GM23338 (cell line): ENCODE measurements around the gene NINJ1. TPM values are rescaled to one million over a fixed set of nuclear protein-coding genes. Genes with fewer than 3 reads are reported as not detected.

ENCODE experiments used
- CTCF ChIP-seq, 2 experiments: fragments of 200-600 bp in 1 of 2; sonication (generic) in 1 of 2; conservative IDR thresholded peaks; 2 replicates each; pipeline versions ENCODE4 v1.5.1 to v1.6.1; 2016 to 2017; ENCODE audit warnings: antibody characterized with exemption in 2 of 2, low read depth in 2 of 2, mild to moderate bottlenecking in 2 of 2, moderate library complexity in 1 of 2
- ETS1 ChIP-seq: IDR thresholded peaks from 2 replicates; pipeline ENCODE4 v1.6.1; 2016; ENCODE audit warnings: antibody characterized with exemption
- EZH2phosphoT487 ChIP-seq: fragments of 200-600 bp; sonication (generic); IDR thresholded peaks from one replicate; pipeline ENCODE4 v1.8.1; 2018; ENCODE audit warnings: antibody characterized with exemption; ENCODE audit not compliant: unreplicated experiment
- NANOG ChIP-seq: IDR thresholded peaks from 2 replicates; pipeline ENCODE4 v1.6.1; 2016; ENCODE audit warnings: antibody characterized with exemption, borderline replicate concordance
- POLR2AphosphoS5 ChIP-seq: IDR thresholded peaks from 2 replicates; pipeline ENCODE4 v1.6.1; 2016; ENCODE audit warnings: antibody characterized with exemption, low read depth
- ZNF331 ChIP-seq: fragments of 250-450 bp; sonication (Bioruptor Pico); IDR thresholded peaks from 2 replicates; pipeline ENCODE4 v1.5.0; 2020; ENCODE audit warnings: low read depth, mild to moderate bottlenecking, moderate library complexity
- ZNF462 ChIP-seq: fragments of 250-450 bp; sonication (Bioruptor Pico); IDR thresholded peaks from 2 replicates; pipeline ENCODE4 v1.5.0; 2020; ENCODE audit warnings: mild to moderate bottlenecking, moderate library complexity
- polyA plus RNA-seq: library from polyadenylated mRNA; unstranded; fragments of >200 nt; fragmentation: Nextera tagmentation; extraction: Ambion mirVana; gene quantifications from 2 replicates; pipeline ENCODE4 v1.2.1, GENCODE V29; 2016
- total RNA-seq: library from RNA; depleted of rRNA; stranded (reverse); fragments of >200 nt; shearing (Covaris generic); gene quantifications from 2 replicates; pipeline ENCODE4 v1.2.3, GENCODE V29; 2014

Gene NINJ1
- total and polyA plus RNA-seq, 2 experiments from 2014 or later = 36.3 to 39.7 TPM

GRCh38 chr9:93081931-93082330 is 52.1 kb downstream of the NINJ1 start (continued):
- TF ChIP-seq ZNF462 (CRISPR knock-in tag) (no peak), NANOG (no peak), CTCF (conservative IDR thresholded peaks at IDR 0.05; ENCODE audit: low read depth in 2 of 2) (no peak), EZH2phosphoT487 (no peak), ZNF331 (CRISPR knock-in tag) (no peak), POLR2AphosphoS5 (no peak), ETS1 (no peak)
